Measurements from ENCODE around the gene UBTD1.
A peak's percentile ranks its signal among the peaks of the same experiment; 100 is the strongest.
"Not testable (repeated sequence)": the region's sequence is repeated elsewhere in the genome, so short reads cannot be mapped to it uniquely, and the experiment has no call there.

Gene UBTD1

DNA sequence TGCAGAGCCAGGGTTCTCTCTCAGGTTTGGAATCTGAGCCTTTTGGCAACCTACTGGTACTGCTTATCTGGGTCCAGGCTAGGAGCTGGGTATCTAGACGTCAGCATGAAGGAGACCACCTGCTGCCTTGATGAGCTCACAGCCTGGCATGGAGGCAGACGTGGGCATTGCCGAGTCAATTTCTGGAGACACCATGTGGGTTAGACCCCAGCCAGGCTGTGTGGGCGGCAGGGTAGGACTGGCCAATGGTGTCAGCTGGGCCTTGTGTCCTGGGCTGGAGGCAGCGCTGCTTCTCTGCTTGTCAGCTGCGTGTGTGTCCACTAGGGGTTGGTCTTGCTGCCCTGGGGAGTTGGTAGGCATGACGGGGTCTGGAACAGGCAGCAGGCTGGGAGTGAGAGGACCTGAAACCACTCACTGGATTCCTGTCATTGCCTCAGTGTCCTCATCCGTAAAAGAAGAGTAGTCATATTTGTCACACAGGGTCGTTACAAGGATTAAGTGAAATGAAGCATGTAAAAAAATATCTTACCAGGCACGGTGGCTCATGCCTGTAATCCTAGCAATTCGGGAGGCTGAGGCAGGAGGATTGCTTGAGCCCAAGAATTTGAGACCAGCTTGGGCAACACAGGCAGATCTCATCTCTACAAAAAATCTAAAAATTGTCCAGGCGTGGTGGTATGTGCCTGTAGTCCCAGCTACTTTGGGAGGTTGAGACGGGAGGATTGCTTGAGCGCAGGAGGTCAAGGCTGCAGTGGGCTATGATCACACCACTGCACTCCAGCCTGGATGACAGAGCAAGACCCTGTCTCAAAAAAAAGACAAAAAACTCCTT is 42.2 kb downstream of the UBTD1 start:
- DNase-seq, result no peak

DNA sequence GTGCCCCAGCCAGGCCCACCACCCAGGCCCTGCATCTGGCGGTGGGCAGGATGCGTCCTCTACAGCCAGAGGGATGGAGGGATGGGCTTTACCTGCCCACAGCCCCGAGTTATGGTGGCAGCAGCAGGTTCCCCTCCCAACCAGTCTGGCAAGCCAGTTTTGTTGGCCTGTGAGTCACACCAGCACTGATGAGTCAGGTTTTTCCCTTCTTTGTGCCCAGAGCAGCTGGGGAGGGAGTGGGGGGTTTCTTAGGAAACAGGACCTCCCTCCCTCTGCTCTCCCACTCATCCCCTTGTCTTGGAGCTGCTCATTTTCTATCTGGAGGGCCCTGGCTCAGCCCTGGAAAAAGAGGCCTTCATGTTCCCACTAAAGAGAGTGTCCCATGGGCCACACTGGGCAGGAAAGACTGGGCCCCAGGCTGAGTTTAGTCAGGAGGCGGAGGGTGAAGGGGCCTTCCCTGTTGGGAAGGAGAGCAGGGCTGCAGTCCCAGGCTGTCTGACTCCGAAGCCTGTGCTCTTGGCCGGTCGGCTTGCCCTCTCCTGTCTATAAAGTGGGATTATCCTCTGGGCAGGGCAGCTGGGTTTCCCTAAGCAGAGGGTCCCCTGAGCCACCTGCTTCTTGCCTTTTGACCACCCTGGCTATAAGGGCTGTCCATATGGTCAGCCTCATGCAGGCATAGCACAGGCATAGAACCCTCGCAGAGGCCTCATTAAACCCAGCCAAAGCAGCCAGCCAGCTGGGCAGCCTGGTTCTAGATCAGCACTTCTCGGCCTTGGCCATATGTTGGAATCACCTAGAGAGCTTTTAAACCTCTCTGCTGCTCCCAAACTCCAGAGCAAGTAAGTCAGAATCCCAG is 43.7 kb downstream of the UBTD1 start:
- peak; percentile 44 to 64 for DNase-seq

DNA sequence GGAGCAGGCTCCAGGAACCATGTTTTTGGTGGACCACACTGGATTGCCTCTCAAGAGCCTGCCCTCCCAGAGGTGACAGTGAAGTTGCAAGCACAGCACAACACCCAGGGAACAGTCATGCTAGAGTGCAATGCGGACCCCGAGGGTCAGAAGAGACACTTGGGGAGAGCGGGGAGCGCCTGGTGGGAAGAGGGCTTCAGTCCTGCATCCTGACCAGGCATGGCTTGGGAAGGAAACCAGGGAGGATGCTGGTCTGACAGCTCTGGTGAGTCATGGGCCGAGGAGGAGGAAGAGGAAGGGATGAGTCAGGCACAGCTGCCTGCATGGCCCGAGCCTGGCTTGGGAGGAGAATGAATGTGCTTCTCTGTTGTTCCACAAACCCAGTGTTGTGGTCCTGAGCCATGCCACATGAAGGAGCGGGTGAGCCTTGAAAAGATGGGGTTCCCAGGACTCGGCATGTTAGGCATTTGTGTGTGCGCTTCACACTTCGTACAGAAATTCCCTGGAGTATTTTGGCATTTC is 44.4 kb downstream of the UBTD1 start:
- peak; percentile 48 to 62 for DNase-seq

DNA sequence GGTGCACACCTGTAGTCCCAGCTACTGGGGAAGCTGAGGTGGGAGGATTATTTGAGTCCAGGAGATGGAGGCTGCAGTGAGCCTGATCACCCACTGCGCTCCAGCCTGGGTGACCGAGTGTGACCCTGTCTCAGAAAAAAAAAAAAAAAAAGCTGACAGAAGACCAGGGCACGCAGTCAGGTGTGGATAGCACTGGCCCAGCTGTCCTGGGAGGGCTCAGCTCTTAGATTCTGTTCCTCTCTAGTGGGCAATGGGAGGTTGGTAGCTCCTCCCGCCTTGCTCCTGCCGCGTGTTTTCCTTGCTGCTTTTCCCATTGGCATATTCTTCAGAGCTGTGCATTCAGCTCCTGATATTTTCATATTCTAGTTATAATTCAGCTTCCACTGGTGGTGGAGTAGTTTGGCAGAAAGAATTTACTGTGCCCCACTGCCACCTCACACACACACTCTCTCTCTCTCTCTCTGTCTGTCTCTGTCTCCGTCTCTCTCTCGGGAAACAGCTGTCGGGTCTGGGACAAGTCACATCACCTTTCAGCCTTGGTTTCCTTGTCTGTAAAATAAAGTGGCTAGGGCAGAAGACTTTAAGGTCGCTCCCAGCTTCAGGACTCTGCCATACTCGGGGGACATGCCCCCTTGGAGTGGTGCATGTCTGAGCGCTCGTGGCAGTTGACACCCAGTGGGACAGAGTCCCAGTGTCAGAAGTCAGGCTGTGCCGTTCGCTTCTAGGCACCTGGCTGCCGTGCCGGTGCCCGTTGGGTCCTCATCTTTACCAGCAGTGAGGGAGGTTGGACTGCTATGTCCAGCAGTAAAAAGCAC is 47.9 kb downstream of the UBTD1 start:
- DNase-seq, result no peak

DNA sequence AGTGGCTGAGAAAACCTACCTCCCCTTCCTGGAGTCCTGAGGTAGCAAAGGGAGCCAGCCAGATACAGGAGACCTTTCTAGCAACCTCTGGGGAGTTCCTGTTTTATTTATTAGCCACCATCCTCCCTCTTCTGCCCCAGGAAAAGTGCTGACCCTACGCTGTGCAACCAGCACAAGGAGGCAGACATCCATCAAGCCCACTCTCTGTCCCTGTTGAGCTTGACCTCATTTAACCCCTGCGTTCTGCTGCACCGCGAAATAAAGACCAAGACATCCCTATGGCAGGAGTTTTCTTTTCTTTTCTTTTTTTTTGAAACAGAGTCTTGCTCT is 48.5 kb downstream of the UBTD1 start:
- DNase-seq, result no peak

DNA sequence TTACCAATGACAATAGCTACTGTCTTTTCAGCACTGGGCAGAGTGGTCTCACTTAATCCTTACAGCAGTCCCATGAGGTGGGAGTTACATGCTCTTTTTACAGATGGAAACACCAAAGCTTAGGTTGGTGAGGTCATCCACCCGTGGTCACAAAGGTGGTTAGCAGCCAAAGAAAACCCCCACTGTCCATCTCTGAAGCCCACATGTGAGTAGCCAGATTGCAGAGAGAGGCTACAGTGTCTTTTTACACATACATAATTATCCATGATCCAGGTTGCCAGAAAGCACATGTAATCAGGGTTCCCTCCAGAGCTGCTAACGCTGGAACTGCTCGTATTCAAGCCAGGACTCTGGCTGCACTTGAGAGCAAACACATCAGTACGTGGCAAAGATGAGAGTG is 49.2 kb downstream of the UBTD1 start:
- DNase-seq, result no peak

DNA sequence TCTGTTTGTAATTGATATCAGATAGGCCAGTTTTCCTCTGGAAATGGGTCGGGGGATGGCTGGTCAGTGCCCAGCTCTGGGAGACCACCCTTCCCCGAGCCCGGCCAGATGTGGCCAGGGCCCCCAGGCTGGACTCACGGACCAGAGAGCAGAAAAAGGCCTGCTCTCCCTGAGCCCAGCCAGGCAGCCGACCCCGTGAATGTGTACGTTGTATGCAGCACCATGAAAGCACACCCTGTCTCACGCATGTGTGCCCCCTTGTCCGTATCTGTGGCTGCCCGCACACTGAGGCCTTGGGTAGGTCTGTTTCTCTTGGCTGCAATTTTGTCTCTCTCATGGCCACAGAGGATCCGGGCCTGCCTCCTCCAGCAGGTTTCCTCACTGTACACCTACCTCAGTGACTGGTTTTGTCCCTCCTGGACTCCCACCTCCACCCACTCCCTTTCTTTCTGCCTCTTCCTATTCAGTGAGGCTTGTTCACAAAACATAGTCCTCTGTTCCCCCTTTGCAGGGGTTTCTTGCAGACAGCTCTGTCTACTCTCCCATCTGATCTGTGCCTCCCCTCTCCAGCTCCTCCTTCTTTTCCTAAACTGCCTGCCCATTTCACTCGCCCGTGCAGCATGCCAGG is 50.2 kb downstream of the UBTD1 start:
- DNase-seq, result no peak

DNA sequence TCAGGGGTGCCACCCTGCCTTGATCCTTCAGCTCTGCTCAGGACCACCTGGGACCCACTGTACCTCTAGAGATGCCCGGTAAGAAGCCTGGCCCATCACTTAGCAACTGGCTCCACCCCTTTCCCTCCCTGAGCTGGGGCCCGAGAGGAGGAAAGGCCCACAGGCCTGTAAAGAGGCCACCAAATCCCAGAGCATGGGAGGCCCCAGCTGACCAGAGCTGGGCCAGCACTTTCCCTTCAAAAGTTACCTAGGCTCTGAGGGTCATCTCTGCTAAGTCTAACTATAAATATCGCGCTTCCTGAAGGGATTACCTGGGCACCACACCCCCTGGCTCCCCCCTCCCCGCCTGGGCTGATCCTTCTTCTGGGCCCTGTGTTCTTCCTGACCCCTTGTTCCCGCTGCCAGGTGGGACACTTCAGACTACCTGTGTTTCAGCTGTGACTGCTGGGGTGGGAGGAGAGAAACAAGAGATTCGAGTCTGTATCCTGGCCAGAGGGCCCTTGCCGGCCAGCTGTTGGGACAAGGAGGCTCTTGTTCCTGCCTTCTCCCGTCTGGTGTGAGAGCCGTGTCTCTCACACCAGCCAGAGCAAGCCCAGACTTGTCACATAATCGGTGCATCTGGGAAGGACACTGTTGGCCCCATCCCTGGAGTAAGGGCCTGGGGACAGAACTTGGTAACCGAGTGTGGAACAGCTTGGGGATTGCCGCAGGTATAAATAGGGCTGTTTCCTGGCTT is 51.0 kb downstream of the UBTD1 start:
- DNase-seq, result no peak

DNA sequence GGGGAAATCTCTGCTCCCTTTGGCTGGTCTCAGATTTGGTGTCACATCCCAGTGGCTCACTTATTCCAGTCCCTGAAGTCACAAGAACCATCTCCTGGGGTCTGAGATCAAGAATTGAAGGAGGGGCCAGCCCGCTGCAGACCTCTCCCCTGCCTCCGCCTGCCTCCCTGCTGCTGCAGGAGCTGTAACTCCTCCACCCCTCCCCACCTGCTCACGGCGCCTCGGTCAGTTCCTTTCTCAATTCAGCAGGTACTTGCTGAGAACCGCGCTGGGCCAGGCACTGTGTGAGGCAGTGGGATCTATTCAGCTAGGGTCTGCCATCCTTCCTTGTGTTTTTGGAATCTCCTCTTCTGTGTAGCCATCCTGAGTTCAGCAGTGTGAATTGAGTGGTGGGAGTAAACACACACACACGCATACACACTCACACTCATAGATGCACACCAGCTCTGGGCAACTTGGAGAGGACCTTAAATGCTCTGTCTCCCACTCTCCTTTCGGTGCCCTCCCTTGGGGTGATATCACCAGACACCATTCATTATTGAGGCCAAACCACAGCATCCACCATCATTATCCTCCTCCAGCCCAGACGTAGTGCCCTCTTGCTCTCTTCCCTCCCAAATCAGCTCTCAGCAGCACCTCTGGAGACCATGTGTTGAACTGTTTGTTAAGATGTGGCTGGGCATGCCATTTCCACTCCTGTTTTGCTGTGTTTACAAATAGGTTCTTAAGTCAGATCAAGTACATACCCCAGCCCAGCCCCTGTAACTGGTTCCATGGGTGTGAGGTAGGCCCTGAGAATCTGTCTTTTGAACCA is 51.8 kb downstream of the UBTD1 start:
- DNase-seq, result no peak

DNA sequence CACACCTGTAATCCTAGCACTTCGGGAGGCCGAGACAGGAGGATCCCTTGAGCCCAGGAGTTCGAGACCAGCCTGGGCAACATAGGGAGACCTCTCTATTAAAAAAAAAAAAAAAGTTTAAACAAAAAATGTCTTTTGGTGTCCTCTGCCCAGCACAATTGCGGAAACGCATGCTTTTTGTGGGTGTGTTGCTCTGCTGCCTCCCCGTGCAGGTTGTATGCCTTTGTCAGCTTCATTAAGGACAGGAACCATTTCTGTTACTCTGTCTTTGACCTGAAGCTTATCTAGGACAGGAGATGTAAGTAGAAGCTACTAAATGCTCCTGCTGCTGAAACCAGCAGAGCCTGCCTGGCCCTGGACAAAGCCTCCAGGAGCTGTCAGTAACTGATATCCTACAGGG is 52.5 kb downstream of the UBTD1 start:
- no peak for DNase-seq

DNA sequence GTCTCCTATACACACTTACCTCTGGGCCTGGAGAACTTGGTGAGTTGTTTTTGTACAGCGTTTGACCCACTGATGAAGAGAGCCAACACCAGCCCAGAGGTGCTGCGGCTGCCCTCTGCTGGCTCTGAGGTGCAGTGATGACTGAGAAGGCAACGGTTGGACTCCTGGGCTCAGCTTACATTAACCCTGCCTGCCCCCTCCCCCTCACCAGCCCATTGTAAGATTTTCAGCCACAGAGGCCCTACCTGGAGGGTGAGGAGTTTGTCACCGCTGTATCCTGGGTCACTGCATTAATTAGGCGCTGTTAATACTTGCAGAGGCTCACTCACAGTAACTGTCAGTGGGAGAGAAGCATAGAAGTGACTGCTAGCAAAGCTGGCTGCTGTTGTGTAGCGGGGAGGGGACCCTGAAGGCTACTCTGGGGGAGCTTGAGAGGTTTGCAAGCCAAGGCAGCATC is 54.9 kb downstream of the UBTD1 start:
- peak; percentile 59 to 64 for DNase-seq

DNA sequence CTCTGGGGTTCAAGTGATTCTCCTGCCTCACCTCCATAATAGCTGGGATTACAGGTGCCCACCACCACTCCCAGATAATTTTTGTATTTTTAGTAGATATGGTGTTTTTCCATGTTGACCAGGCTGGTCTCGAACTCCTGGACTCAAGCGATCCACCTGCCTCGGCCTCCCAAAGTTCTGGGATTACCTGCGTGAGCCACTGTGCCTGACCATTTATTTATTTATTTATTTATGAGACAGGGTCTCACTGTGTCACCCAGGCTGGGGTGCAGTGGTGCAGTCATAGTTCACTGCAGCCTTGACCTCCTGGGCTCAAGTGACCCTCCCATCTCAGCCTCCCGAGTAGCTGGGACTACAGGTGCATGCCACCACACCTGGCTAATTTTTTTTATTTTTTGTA is 55.6 kb downstream of the UBTD1 start:
- DNase-seq, result not testable (repeated sequence)

DNA sequence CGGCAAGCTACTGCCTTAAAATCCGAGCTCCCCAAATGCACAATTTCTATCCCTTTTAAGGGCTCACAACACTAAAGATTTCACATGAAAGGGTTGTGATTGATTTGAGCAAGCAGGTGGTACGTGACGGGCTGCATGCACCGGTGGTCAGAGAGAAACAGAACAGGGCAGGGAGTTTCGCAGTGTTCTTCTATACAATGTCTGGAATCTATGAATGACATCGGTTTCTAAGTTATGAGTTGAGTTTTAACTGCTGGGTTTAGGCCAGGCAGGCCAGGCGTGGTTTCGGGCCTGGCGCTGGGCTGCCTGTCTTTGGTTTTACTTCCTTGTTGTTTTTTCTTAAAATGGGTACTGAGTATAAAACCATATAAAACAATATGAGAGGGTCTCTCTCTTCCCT is 56.8 kb downstream of the UBTD1 start:
- not testable (repeated sequence) for DNase-seq

DNA sequence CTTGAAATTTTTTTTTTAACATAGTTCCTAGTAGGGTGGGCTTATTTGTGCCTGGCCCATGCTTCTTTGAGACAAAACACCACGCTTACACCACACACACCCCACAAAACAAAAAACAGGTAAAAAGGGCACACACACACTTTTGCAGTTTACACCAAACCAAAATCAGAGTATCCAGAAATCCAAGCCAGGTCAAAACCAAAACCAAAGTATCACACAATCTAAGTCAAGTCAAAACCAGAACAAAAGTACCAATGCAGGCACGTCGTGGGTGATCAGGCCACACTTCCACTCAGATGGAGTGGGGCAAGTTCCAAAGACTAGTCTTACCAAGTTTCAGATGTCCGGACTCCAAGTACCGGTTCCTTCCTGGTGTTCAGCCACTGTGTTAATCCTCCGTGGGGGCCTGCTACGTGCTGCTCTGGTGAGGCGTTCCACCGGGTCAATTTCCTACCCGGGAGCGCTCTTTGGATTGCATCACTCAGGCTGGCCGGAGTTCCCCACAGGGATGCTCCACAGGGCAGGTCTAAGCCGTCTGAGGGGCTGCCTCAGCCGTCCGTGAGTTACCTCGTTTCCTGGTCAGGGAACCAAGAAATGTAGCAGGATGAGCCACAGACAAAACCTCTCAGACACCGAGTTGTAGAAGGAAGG is 62.1 kb downstream of the UBTD1 start:
- DNase-seq, result not testable (repeated sequence)

DNA sequence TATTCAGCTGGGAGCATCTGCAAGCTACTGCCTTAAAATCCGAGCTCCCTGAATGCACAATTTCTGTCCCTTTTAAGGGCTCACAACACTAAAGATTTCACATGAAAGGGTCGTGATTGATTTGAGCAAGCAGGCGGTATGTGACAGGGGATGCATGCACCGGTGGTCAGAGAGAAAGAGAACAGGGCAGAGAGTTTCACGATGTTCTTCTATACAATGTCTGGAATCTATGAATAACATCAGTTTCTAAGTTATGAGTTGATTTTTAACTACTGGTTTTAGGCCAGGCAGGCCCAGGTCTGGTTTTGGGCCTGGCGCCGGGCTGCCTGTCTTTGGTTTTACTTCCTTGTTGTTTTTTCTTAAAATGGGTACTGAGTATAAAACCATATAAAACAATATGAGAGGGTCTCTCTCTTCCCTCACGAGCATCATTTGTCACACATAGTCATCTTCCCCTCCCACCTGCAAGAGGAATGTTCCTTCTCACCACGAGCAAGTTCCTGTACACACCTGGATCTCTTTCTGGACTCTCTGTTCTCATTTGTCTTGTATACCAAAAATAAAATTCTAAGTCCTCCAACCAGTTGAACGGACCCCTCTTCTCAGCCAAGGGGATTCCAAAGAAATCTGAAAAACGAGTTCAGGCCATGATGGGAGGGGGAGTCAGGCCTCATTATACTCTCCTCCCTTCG is 62.8 kb downstream of the UBTD1 start:
- not testable (repeated sequence) for DNase-seq

DNA sequence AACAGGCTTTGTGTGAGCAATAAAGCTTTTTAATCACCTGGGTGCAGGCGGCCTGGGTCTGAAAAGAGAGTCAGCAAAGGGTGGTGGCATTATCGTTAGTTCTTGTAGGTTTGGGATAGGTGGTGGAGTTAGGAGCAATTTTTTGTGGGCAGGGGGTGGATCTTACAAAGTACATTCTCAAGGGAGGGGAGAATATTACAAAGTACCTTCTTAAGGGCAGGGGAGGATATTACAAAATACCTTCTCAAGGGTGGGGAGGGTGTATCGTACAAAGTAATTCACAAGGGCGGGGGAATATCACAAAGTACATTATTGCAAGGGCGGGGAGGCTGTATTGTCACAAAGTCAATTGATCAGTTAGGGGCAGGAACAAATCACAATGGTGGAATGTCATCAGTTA is 63.6 kb downstream of the UBTD1 start:
- DNase-seq, result not testable (repeated sequence)

DNA sequence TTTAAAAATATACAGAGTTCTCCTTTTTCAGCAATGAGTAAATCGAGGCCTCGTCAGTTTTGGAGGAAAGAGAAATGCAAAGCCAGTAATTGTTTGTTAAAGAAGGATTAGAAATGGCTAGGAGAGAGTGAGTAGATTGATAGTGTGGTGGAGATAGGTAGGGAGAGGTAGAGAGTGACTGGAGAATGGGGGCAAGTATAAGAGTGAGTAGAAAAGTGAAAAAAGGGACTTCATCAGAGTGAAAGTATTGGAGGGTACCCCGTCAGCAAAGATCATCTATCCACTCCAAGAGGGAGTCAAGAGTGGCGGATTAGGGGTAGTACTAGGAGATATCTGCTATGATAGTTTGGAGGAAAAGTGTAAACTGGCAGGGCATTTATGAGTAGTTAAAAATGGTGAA is 64.6 kb downstream of the UBTD1 start:
- no peak for DNase-seq

DNA sequence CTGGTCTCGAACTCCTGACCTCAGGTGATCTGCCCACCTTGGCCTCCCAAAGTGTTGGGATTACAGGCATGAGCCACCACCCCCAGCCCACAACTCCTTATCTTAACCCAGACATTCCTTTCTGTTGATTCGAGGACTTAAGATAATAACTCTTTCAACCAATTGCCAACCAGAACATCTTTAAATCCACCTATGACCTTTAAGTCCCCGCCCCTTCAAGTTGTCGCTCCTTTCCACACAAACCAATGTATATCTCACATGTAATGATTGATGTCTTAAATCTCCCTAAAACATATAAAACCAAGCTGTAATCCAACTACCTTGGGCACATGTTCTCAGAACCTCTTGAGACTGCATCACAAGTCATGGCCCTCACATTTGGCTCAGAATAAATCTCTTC is 66.1 kb downstream of the UBTD1 start:
- no peak for DNase-seq

DNA sequence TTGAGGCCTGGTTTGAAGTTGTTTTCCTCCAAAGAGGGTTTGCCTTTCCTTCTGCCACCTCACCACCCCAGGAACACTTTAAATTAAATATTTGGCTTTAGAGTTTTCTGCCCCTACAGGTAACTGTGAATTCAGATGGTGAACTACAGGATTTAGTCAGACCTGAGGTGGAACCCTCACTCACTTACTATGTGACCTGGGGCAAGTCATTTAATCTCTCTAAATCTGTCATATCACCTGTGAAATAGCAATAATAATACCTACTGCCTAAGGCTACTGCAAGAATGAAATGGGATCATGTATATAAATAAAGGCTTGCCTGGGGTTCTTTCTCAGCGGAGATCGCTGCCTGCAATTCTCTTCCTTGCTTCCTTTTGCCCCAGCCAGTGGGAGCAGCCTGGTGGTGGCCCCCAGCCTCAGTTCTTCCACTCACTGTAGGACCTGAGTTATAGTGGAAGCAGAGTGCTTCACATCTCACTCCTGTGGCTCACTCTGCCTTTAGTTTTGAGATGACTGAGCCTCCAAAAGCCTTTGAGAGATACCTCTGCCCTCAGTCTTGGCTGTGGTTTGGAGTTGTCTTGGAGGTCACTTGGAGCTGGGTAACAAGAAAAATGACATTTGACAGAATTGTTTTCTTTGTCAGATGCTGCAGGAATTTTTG is 67.7 kb downstream of the UBTD1 start:
- no peak for DNase-seq

Data from stimulated activated CD4-positive, alpha-beta T cell treated with anti-CD3 and anti-CD28 coated beads, Interleukin-4, amount 100 ng/mL, for 4 hours (primary cell).